ENCODE results near the gene SERINC4.
"Not testable (repeated sequence)": the region's sequence is repeated elsewhere in the genome, so short reads cannot be mapped to it uniquely, and the experiment has no call there.

DNA sequence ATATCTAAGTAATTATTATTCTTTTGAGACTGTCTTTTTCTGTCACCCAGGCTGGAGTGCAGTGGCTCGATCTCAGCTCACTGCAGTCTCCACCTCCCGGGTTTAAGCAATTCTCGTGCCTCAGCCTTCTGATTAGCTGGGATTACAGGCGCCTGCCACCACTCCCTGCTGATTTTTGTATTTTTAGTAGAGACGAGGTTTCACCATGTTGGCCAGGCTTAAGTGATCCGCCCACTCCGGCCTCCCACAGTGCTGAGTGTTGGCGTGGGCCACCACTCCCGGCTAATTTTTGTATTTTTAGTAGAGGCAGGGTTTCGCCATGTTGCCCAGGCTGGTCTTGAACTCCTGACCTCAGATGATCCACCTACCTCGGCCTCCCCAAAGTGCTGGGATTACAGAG, 25.3 kb upstream of the SERINC4 start:
- TF ChIP-seq, protein P1, sequence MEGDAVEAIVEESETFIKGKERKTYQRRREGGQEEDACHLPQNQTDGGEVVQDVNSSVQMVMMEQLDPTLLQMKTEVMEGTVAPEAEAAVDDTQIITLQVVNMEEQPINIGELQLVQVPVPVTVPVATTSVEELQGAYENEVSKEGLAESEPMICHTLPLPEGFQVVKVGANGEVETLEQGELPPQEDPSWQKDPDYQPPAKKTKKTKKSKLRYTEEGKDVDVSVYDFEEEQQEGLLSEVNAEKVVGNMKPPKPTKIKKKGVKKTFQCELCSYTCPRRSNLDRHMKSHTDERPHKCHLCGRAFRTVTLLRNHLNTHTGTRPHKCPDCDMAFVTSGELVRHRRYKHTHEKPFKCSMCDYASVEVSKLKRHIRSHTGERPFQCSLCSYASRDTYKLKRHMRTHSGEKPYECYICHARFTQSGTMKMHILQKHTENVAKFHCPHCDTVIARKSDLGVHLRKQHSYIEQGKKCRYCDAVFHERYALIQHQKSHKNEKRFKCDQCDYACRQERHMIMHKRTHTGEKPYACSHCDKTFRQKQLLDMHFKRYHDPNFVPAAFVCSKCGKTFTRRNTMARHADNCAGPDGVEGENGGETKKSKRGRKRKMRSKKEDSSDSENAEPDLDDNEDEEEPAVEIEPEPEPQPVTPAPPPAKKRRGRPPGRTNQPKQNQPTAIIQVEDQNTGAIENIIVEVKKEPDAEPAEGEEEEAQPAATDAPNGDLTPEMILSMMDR (IDR thresholded peaks at IDR 0.05): not testable (repeated sequence)
- not testable (repeated sequence) for TF ChIP-seq ZFX (IDR thresholded peaks at IDR 0.05; ENCODE audit: borderline replicate concordance)

All from 22Rv1 (cell line).